Aorta (tissue), 5 donors: ENCODE results near the gene SCARB1. TPM values are rescaled to one million over a fixed set of nuclear protein-coding genes. Genes with fewer than 3 reads are reported as not detected.

ENCODE experiments used
- ATAC-seq: fragments of 200-7000 bp; cut with Tn5 transposase; one replicate; pipeline ENCODE4 v1.9.1; 2022; ENCODE audit warnings: moderate library complexity; ENCODE audit not compliant: low FRiP score
- DNase-seq, 2 donors: peaks; one replicate each; pipeline ENCODE4 v3.0.0-alpha.2; 2020
- H3K27ac ChIP-seq, 2 donors: one replicate each; pipeline ENCODE4 v1.5.1; 2013; ENCODE audit warnings: low read length in 2 of 2, mild to moderate bottlenecking in 2 of 2, moderate library complexity in 2 of 2, control low read depth in 1 of 2, inconsistent platforms in 1 of 2, low read depth in 1 of 2
- H3K27me3 ChIP-seq, 2 donors: one replicate each; pipeline ENCODE4 v1.6.1; 2013; ENCODE audit warnings: control low read depth in 1 of 2, low read length in 1 of 2, mild to moderate bottlenecking in 1 of 2, moderate library complexity in 1 of 2; ENCODE audit not compliant: insufficient read depth in 2 of 2, control insufficient read depth in 1 of 2
- H3K36me3 ChIP-seq, 2 donors: one replicate each; pipeline ENCODE4 v1.6.1; 2013; ENCODE audit warnings: control low read depth in 1 of 2, low read length in 1 of 2, mild to moderate bottlenecking in 1 of 2; ENCODE audit not compliant: insufficient read depth in 2 of 2, control insufficient read depth in 1 of 2
- H3K4me1 ChIP-seq, 2 donors: one replicate each; pipeline ENCODE4 v1.6.1; 2013; ENCODE audit warnings: low read length in 2 of 2, control low read depth in 1 of 2, mild to moderate bottlenecking in 1 of 2, moderate library complexity in 1 of 2; ENCODE audit not compliant: insufficient read depth in 2 of 2, control insufficient read depth in 1 of 2
- H3K4me3 ChIP-seq, 2 donors: one replicate each; pipeline ENCODE4 v1.5.1; 2013; ENCODE audit warnings: low read length in 2 of 2, control low read depth in 1 of 2, mild to moderate bottlenecking in 1 of 2
- H3K9me3 ChIP-seq: one replicate; pipeline ENCODE4 v1.6.1; 2013; ENCODE audit warnings: mild to moderate bottlenecking, low read length; ENCODE audit not compliant: control insufficient read depth
- WGBS, 2 donors: extraction: QIAGEN DNeasy Blood & Tissue Kit; methylation state at CpG; one replicate each; pipeline ENCODE4 v1.1.7; 2013; 5-methylcytosine and 5-hydroxymethylcytosine counted together
- intact Hi-C, 2 donors: fragments of 100-400 bp; cut with DNase I; formaldehyde crosslinking; loops; one replicate each; pipeline versions ENCODE4 v1.14.2 to v1.15.0; 2022
- polyA plus RNA-seq, 2 donors: library from polyadenylated mRNA; stranded (reverse); fragments of 200-250 nt; gene quantifications; one replicate each; pipeline ENCODE4 v1.2.3, GENCODE V29; 2013
- total RNA-seq, 2 donors: library from RNA; stranded (reverse); fragmentation: NEBNext Ultra II Directional; extraction: Animal tissue kit (Norgen Biotek cat#: 25700); gene quantifications; one replicate each; pipeline ENCODE4 v1.2.1, GENCODE V29; 2021
- donor health status: healthy with polysubstance abuse.
- donor health status: Bipolar disorder and iron deficiency.
- donor health status: DM: no; HTN: no; CAD: no.
- donor health status: DM: no; HTN: no; CAD: no.
- donor health status: DM: yes; HTN: yes; CAD: no.

The SCARB1 gene
- total and polyA plus RNA-seq, 4 donors = 6.6 to 38.5 (median 11.9) TPM

DNA sequence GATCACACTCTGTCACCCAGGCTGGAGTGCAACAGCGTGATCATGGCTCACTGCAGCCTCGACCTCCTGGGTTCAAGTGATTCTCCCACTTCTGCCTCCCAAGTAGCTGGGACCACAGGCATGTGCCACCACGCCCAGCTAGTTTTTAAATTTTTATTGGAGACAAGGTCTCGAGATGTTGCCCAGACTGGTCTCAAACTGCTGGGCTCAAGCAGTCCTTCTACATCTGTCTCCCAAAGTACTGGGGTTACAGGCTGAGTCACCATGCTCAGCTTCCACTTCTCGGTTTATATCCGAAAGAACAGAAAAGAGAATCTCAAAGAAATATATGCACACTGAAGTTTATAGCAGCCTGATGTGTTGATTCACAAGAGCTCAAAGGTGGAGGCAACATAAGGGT is 107.5 kb downstream of the SCARB1 start:
- Histone ChIP-seq H3K9me3 (no peaks in the 10 kb centered on the region), H3K36me3 (no peaks in the 10 kb centered on the region), H3K27me3 (no peaks in the 10 kb centered on the region), H3K4me3 (no peak overlapping the region), H3K27ac (no peak overlapping the region), H3K4me1 (no peaks in the 10 kb centered on the region)
- DNase-seq = no peak
- 79 to 92% methylated on average over 6 of the region's 6 CpGs for WGBS, 2 donors
- ATAC-seq = no peak
- intact Hi-C loops = no loop called here

DNA sequence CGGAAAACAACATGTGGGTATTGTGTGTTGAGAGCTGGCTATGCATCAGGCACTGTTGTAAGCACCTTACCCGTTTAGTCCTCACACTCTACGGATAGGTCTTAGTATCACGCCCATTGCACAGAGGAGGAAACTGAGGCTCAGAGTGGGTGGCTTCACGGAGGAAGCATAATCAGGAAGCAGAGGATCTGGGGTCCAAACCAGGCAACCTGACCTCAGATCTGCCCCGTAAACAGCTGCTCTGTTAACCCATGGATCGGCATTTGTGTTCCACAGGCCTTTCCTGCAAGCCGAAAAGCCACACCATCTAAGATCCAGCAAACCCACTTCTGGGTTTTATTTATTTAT is 107.9 kb downstream of the SCARB1 start:
- ATAC-seq (no peak), DNase-seq (no peak)
- H3K9me3 ChIP-seq = no peaks in the 10 kb centered on the region
- H3K4me1 ChIP-seq = no peaks in the 10 kb centered on the region
- H3K4me3 ChIP-seq = no peak overlapping the region
- H3K27me3 ChIP-seq = no peaks in the 10 kb centered on the region
- 93 to 97% methylated on average over 8 of the region's 8 CpGs for WGBS, 2 donors
- no peaks in the 10 kb centered on the region for H3K36me3 ChIP-seq
- intact Hi-C loops = no loop called here
- no peak overlapping the region for H3K27ac ChIP-seq

DNA sequence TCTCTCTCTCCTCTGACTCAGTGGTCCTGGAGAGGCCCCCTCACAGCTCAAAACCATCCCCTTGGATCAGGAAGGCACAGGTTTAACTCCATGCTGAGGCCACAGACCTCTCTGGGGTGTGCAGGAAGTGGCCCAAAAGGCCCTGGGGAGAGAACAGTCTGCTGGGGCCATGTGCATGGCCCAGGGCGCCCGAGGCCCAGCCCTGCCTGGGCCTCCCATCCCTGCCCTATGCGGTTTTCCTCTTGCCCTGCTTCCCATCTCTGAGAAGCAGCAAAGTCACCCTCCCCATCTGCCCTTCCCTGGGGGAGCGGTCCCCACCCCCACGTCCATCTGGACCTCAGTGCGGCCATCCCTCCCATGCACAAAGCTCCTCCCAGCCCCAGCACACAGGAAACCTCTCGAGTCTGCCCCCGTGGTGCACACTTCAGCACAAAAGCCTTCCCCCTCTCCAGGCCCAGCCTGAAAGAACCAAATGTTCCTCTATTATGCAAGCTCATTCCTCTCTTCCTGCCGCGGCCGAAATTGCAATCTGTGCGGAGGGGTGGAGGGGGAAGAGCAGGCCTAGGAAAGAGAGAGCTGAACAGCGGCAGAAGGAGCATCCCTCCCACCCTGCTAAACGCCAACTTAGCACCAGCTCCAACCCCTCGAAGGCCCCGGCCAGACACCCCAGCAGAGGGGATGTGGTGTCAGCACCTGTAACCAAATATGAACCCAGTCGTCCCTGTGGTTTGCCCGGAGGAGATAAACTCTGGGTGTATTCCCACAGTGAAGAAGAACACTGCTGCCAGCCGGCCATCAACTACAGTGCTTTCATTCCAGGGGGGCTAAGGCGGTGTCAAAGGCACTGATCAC is 108.5 kb downstream of the SCARB1 start:
- intact Hi-C loops = no loop called here
- Histone ChIP-seq H3K4me3 (no peak overlapping the region), H3K9me3 (no peaks in the 10 kb centered on the region), H3K27me3 (no peaks in the 10 kb centered on the region), H3K36me3 (no peaks in the 10 kb centered on the region), H3K4me1 (no peaks in the 10 kb centered on the region), H3K27ac (peak overlapping the region in 1 of 2 donors; percentile 20)
- 67 to 76% methylated on average over 20 of the region's 20 CpGs for WGBS, 2 donors
- ATAC-seq (peak; percentile 78), DNase-seq (peak; percentile 84 to 93)

DNA sequence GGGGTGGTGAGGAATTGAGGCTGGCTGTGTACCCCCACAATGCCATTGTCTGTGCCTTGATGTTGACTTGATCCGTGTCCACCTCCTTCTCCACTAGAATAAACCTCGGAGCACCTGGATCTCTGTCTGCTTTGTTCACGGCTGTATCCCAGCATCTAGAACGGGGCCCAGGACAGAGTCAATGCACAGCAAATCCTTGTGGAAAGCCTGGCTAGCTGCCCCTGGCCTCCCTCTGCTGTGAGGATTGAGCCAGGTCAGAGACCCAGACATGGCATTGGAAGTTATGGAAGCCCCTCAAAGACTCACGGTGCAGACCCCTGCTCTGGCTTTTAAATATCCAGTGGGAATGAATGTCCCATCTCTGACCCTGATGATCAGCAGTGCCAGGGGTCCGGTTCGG is 109.2 kb downstream of the SCARB1 start:
- no peaks in the 10 kb centered on the region for H3K9me3 ChIP-seq
- no peaks in the 10 kb centered on the region for H3K36me3 ChIP-seq
- no peaks in the 10 kb centered on the region for H3K4me1 ChIP-seq
- intact Hi-C loops = no loop called here
- ATAC-seq (no peak), DNase-seq (no peak)
- H3K27me3 ChIP-seq = no peaks in the 10 kb centered on the region
- WGBS, 2 donors = 86 to 91% methylated on average over 7 of the region's 7 CpGs
- peak overlapping the region in 1 of 2 donors; percentile 14 for H3K27ac ChIP-seq
- H3K4me3 ChIP-seq = no peak overlapping the region

DNA sequence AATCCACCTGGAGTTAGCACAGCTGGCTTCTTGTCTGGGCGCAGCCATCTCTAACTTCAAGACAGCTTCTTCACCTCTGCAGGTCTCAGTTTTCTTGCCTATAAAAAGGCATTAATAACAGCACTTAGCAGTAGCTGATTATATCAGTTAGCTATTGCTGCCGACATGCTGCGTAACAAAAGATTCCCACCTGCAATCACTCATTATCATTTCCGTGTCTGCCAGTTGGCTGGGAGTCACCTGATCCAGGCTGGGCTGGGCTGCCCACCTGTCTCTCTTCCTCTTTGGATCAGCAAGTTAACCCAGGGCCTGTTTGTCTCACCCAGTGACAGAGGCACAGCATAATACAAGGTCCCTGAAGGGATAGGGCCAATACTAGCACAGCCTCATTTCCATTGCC is 109.7 kb downstream of the SCARB1 start:
- WGBS, 2 donors = 96 to 97% methylated on average over 4 of the region's 4 CpGs
- H3K27me3 ChIP-seq = no peaks in the 10 kb centered on the region
- H3K4me3 ChIP-seq = no peak overlapping the region
- H3K27ac ChIP-seq = no peak overlapping the region
- no peaks in the 10 kb centered on the region for H3K9me3 ChIP-seq
- no peaks in the 10 kb centered on the region for H3K4me1 ChIP-seq
- DNase-seq = no peak
- no peak for ATAC-seq
- no peaks in the 10 kb centered on the region for H3K36me3 ChIP-seq
- intact Hi-C loops = no loop called here

DNA sequence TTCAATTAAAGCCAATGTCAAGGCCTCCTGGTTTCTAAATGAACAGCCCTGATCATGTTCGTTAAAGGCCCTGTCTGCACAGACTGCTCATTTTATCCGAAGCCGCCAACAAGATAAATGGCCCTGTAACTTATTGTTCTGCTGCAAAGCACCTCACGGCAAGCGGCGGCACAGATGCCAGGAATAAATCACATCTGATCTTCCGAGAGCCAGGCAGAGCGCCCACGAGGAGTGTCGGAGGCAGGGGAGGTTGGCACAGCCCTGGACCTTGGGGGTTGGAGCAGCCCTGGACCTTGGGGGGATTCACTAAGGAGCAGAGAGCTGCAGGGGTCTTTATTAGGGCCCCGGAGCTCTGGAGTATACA is 110.5 kb downstream of the SCARB1 start:
- H3K27me3 ChIP-seq = no peaks in the 10 kb centered on the region
- H3K4me3 ChIP-seq = no peak overlapping the region
- no peaks in the 10 kb centered on the region for H3K36me3 ChIP-seq
- ATAC-seq (no peak), DNase-seq (no peak)
- no peaks in the 10 kb centered on the region for H3K9me3 ChIP-seq
- intact Hi-C loops = no loop called here
- no peak overlapping the region for H3K27ac ChIP-seq
- WGBS, 2 donors = 72 to 87% methylated on average over 11 of the region's 11 CpGs
- H3K4me1 ChIP-seq = no peaks in the 10 kb centered on the region

DNA sequence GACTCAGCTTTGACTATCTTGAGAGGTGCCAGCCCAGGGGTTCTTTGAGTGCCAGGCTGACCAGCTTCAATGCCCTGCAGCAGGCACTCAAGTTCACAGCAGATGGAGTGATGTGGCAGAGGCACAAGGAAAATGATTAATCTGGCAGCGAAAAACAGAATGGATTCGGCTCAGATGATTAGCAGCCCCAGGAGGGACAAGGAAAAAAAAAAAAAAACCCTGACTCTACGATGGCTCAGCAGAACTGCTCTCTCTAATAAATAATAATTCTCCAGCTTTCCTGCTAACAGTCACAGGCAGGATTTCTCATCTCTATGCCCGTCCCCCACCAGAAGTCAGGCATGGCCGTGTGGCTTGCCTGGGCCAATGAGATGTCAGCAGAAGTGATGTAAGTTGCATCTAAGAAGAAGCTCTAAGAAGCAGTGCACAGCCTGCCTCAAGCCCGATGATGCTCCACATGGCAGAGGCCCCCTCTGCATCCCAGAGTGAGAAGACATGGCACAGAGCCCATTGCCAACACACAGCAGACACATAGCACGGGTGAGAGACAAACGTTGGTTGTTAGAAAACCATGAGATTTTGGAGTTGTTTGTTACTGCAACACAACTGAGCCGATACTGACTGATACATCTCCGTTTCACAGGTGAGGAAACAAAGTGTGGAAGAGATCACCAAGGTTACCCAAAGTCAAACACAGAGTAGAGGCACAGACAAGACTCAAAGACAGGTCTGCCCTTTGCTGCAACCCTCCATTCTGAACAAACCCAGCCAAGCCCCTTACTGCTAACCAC is 111.0 kb downstream of the SCARB1 start:
- Histone ChIP-seq H3K9me3 (no peaks in the 10 kb centered on the region), H3K4me3 (no peak overlapping the region), H3K27me3 (no peaks in the 10 kb centered on the region), H3K36me3 (no peaks in the 10 kb centered on the region), H3K27ac (no peak overlapping the region), H3K4me1 (no peaks in the 10 kb centered on the region)
- WGBS, 2 donors = 37 to 44% methylated on average over 10 of the region's 10 CpGs
- DNase-seq (peak in 1 of 2 donors; percentile 71), ATAC-seq (no peak)
- intact Hi-C loops = no loop called here

DNA sequence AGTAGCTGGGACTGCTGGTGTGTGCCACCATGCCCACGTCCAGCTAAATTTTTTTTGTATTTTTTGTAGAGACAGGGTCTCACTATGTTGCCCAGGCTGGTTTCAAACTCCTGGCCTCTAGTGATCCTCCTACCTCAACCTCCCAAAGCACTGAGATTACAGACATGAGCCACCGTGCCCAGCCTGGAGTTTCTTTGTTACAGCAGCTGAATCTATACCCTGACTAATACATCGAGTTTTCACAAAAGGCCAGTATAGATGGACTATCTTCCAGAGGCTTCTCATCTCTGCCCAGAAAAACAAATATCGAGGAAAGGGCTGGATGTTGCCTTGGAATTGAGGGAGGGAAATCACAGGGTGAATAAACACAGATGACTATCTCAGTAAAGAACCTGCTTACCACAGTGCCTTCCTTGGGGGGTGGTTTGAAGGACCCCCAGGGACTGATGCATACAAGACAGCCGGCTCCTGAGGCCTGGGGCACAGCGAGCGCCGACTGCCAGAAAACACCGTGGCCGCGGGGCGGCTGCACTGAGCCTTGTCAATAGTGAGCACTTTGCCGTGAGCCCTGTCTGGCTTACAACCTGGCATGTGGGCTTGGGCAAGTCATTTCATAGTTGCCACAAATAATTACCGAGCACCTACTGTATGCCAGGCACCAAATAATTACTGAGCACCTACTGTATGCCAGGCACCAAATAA is 111.9 kb downstream of the SCARB1 start:
- no peaks in the 10 kb centered on the region for H3K4me1 ChIP-seq

More for the DNA sequence above, 111.9 kb downstream of the SCARB1 start:
- no peaks in the 10 kb centered on the region for H3K36me3 ChIP-seq
- no peaks in the 10 kb centered on the region for H3K9me3 ChIP-seq
- 70 to 85% methylated on average over 14 of the region's 14 CpGs for WGBS, 2 donors
- no peak overlapping the region for H3K4me3 ChIP-seq
- H3K27ac ChIP-seq = no peak overlapping the region
- ATAC-seq (no peak), DNase-seq (no peak)
- intact Hi-C loops = no loop called here
- H3K27me3 ChIP-seq = no peaks in the 10 kb centered on the region
